Central memory CD8-positive, alpha-beta T cell (primary cell): ENCODE measurements around the gene PGLYRP2.

Experiments
- ATAC-seq: fragments of 150-1000 bp; cut with Tn5 transposase; replicated peaks from 2 replicates; pipeline ENCODE4 v1.10.0; 2022; ENCODE audit warnings: mild to moderate bottlenecking, moderate FRiP score, moderate number of reproducible peaks; ENCODE audit not compliant: poor library complexity, severe bottlenecking; ENCODE audit errors: extremely low read depth
- DNase-seq, 2 donors: peaks; one replicate each; pipeline ENCODE4 v3.0.0; 2021; ENCODE audit warnings: low spot score in 2 of 2
- H3K27ac Mint-ChIP-seq: one replicate; pipeline ENCODE4 v1.8.0; 2022; ENCODE audit warnings: low read depth, mild to moderate bottlenecking, moderate library complexity, mixed read lengths
- H3K27me3 Mint-ChIP-seq: one replicate; pipeline ENCODE4 v1.8.0; 2022; ENCODE audit warnings: mixed read lengths
- H3K36me3 Mint-ChIP-seq: one replicate; pipeline ENCODE4 v1.8.0; 2022; ENCODE audit warnings: mild to moderate bottlenecking, moderate library complexity, mixed read lengths; ENCODE audit not compliant: insufficient read depth
- H3K4me1 Mint-ChIP-seq: one replicate; pipeline ENCODE4 v1.8.0; 2022; ENCODE audit warnings: mixed read lengths
- H3K4me3 Mint-ChIP-seq: one replicate; pipeline ENCODE4 v1.8.0; 2022; ENCODE audit warnings: mild to moderate bottlenecking, moderate library complexity, mixed read lengths
- H3K9me3 Mint-ChIP-seq: one replicate; pipeline ENCODE4 v1.8.0; 2022; ENCODE audit warnings: mixed read lengths

The PGLYRP2 gene

GRCh38 chr19:15457701-15458484 is 21.4 kb downstream of the PGLYRP2 start:
- H3K27me3 Mint-ChIP-seq, result no peaks in the 10 kb centered on the region
- H3K4me3 Mint-ChIP-seq, result no peak overlapping the region
- no peaks in the 10 kb centered on the region for H3K9me3 Mint-ChIP-seq
- no peak overlapping the region for H3K27ac Mint-ChIP-seq
- no peak for DNase-seq
- H3K4me1 Mint-ChIP-seq, result peaks cover 36% of the 10 kb centered on the region
- peaks cover 51% of the 10 kb centered on the region for H3K36me3 Mint-ChIP-seq
- ATAC-seq, result no peak

- H3K4me3 Mint-ChIP-seq, result no peak overlapping the region
- ATAC-seq (no peak), DNase-seq (no peak)
- peaks cover 36% of the 10 kb centered on the region for H3K4me1 Mint-ChIP-seq
- peaks cover 51% of the 10 kb centered on the region for H3K36me3 Mint-ChIP-seq
- H3K27me3 Mint-ChIP-seq, result no peaks in the 10 kb centered on the region
- H3K9me3 Mint-ChIP-seq, result no peaks in the 10 kb centered on the region
- H3K27ac Mint-ChIP-seq, result no peak overlapping the region
Measured at GRCh38 chr19:15456871-15457700, 22.2 kb downstream of the PGLYRP2 start.

GRCh38 chr19:15456441-15456840 is 22.9 kb downstream of the PGLYRP2 start:
- no peak for DNase-seq
- H3K36me3 Mint-ChIP-seq, result peaks cover 51% of the 10 kb centered on the region
- H3K4me3 Mint-ChIP-seq, result no peak overlapping the region
- no peak overlapping the region for H3K27ac Mint-ChIP-seq
- H3K4me1 Mint-ChIP-seq, result peaks cover 29% of the 10 kb centered on the region
- no peak for ATAC-seq
- no peaks in the 10 kb centered on the region for H3K9me3 Mint-ChIP-seq
- no peaks in the 10 kb centered on the region for H3K27me3 Mint-ChIP-seq

DNA sequence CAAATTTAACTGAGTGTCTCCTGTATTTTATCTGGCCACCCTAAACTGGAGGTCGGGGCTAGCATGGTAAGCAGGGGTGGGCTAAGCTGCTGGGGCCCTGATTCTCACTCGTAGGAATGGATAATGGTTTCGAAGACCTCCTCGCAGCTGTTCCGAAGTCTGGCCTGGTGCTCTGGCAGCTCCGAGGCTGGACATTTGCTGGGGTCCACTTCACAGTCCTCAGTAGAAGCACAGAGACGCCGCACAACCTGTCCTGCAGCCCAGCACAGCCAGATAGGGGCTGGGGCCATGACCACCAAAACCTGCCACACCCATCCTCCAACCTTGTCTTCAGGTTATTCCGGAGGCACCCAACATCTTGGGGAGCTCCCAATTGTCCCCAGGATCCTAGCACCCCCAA is 23.3 kb downstream of the PGLYRP2 start:
- Mint-ChIP-seq H3K27ac (no peak overlapping the region), H3K9me3 (no peaks in the 10 kb centered on the region), H3K36me3 (peaks cover 52% of the 10 kb centered on the region), H3K4me1 (peaks cover 31% of the 10 kb centered on the region), H3K27me3 (no peaks in the 10 kb centered on the region), H3K4me3 (no peak overlapping the region)
- no peak for DNase-seq
- no peak for ATAC-seq

DNA sequence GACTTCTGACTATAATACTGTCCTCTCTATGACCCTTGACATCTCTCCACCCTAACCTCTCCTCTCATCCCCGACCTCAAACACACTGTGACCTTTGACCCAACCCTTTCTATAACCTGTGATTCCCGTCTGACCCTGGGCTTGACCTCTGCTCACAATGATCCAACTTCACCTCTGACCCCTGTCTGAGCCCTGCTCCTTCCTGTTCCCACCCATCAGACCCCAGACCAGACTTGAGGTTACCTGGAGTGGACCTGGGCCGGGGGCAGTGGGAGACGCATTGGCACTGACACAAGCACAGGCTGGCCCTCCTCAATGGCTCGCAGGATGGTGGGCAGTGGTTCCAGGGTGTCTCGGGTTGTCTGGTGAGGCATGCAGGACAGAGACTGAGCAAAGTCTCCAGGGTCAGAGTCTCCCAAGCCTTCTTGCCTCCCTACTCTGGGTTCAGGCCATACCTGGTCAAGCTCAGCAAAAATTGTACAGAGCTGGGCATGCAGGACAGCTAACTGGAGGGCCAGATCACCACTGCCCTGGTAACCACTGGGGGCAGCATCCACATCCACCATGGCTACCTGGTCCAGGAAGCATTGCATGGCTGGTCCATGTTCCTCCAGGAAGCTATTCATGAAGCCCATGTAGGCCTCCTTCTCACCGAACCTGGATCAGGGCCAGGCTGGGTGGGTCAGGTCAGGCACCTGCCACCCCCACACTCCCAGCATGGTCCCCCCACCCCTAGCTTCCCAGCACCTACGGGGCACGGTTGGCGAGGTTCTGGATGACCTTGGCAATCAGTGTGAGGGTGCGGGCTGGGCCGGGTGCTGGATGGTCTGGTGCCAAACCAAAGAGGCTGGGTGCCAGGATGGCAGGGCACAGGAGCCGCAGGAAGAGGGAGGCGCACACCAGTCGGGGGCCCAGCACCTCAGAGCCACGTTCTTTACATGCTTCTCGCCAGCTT is 25.1 kb downstream of the PGLYRP2 start:
- Mint-ChIP-seq H3K27me3 (no peaks in the 10 kb centered on the region), H3K36me3 (peaks cover 45% of the 10 kb centered on the region), H3K4me1 (peaks cover 35% of the 10 kb centered on the region), H3K27ac (peak overlapping the region; percentile 64), H3K9me3 (no peaks in the 10 kb centered on the region), H3K4me3 (no peak overlapping the region)
- DNase-seq (no peak), ATAC-seq (no peak)

- Mint-ChIP-seq H3K27ac (no peak overlapping the region), H3K36me3 (peaks cover 47% of the 10 kb centered on the region), H3K27me3 (no peaks in the 10 kb centered on the region), H3K4me1 (peaks cover 44% of the 10 kb centered on the region), H3K9me3 (no peaks in the 10 kb centered on the region), H3K4me3 (no peak overlapping the region)
- DNase-seq, result no peak
- ATAC-seq, result no peak
Measured at GRCh38 chr19:15453091-15453578, 26.2 kb downstream of the PGLYRP2 start.

DNA sequence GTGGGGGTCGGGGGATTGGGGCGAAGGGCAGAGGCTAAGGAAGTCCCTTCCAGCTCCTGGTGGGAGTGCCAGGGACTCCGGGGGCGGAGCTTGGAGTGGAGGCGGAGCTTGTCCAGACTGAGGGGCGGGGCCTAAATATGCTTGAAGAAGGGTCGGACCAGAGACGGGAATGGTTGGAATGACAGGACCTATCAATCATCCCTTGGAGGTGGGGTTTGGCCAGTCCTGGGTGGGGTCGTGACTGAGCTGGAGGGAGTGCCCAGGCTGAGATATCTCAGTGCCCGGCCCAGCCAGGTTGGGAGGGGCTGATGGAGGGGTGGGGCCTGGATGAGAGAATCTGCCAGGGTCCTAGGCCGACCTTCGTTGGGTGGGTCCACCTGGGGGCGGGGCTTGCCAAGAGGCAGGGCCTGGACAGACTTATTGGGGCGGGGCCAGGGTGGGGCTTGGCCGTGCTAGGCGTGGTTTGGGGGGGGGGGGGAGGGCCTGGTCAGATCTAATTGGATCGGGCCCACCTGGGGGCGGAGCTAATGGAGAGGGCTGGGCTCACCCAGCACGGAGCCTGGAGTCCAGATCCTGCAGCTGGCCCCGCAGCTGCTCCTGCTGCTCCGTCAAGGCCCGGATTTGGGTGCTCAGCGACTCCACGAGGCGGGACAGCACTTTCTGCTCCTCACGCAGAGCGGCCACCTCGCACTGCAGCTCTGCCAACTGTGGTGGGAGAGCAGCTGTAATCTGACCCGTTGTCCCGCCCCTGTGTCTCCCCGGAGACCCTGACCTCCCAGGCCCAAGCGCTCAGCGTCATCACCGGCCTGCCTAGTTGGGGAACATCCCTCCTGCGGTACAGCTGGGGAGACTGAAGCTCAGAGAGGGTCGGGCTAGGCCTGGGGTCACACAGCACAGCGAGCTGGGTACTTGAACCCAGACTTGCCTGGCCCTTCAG is 26.9 kb downstream of the PGLYRP2 start:
- Mint-ChIP-seq H3K27ac (no peak overlapping the region), H3K27me3 (no peaks in the 10 kb centered on the region), H3K4me1 (peaks cover 44% of the 10 kb centered on the region), H3K36me3 (peaks cover 43% of the 10 kb centered on the region), H3K4me3 (no peak overlapping the region), H3K9me3 (no peaks in the 10 kb centered on the region)
- DNase-seq (no peak), ATAC-seq (no peak)

DNA sequence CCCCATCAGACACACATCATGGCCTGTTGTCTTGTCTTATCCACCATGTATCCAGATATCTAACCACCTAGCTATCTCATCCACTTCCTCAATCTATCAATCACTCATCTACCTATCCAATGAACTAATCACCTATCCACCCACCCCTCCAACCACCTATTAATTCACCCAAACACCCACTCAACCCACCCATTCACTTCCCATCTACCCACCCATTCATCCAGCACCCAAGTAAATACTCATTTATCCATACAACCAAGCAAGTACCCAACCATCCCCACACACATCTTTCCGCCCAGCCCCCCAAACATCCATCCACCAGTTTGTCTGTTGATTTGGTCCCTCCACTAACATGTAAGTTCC is 28.8 kb downstream of the PGLYRP2 start:
- Mint-ChIP-seq H3K4me1 (peaks cover 38% of the 10 kb centered on the region), H3K27ac (peak overlapping the region; percentile 87), H3K36me3 (peaks cover 37% of the 10 kb centered on the region), H3K27me3 (no peaks in the 10 kb centered on the region), H3K4me3 (peak overlapping the region; percentile 78), H3K9me3 (no peaks in the 10 kb centered on the region)
- DNase-seq (no peak), ATAC-seq (no peak)

- Mint-ChIP-seq H3K27me3 (no peaks in the 10 kb centered on the region), H3K4me3 (peak within 1 kb of the TSS; percentile 78), H3K27ac (peak within 1 kb of the TSS; percentile 87), H3K4me1 (peaks cover 33% of the 10 kb centered on the region), H3K9me3 (no peaks in the 10 kb centered on the region), H3K36me3 (peaks cover 32% of the 10 kb centered on the region)
- DNase-seq, result peak; percentile 73 to 79
- ATAC-seq, result peak; percentile 75
Measured at GRCh38 chr19:15449620-15450527, 29.4 kb downstream of the PGLYRP2 start, which contains the start of gene WIZ. Gene WIZ, minus strand, starts transcription at chr19:15449956. Its CDS starts 1,649 bp downstream, at chr19:15448307.

DNA sequence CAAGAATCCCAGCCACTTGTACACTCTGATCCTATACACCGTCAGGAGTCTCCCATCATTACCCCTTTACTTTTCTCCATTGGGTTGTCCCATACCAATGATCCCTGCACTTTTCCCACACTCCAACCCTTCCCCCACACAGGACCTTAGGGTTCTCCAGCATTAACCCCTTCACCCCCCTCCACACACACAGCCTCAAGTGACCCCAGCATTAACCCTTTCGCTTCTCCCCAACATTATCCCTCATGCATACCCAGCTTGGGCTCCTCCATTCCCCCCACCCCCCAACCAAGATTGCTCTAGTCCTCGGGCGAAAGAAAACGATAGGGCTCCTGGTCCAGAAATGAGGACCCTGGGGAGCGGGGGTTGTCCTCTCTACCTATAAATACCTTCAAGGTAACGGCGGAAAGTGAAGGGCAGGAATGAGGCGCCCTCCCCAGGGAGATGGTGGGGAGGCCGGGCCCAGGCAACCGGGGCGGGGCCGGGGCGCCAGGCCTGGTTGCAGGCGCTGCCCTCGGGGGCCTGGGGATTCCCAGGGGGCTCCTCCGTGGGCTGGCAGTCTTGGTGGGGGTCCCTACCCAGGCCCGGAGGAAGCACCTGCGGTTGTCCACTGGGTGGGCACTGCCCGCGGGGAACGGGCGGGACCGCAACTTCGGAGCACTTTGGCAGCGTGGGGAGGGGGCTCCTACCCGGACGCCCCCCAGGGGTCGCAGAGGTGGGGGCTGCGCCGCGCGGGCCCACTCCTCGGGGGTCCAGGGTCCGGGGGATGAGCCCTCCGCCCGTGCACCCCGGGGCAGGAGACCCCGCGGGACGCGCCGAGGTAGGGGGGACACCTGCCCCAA is 30.3 kb downstream of the PGLYRP2 start:
- Mint-ChIP-seq H3K4me1 (peaks cover 26% of the 10 kb centered on the region), H3K36me3 (peaks cover 28% of the 10 kb centered on the region), H3K27ac (peak overlapping the region; percentile 5), H3K9me3 (no peaks in the 10 kb centered on the region), H3K4me3 (peak overlapping the region; percentile 72), H3K27me3 (no peaks in the 10 kb centered on the region)
- DNase-seq (no peak), ATAC-seq (no peak)
